Colonic mucosa (tissue), 4 donors: ENCODE measurements around the gene TRPM3. TPM values are rescaled to one million over a fixed set of nuclear protein-coding genes. Genes with fewer than 3 reads are reported as not detected.

Source experiments
- DNase-seq: peaks from one replicate; pipeline ENCODE4 v3.0.0-alpha.2; 2020
- H3K27ac ChIP-seq: fragments of 200-600 bp; one replicate; pipeline ENCODE4 v1.8.0; 2021
- H3K27me3 ChIP-seq: fragments of 200-600 bp; one replicate; pipeline ENCODE4 v1.8.0; 2021
- H3K36me3 ChIP-seq: fragments of 200-600 bp; one replicate; pipeline ENCODE4 v1.8.0; 2021
- H3K4me1 ChIP-seq: fragments of 200-600 bp; one replicate; pipeline ENCODE4 v1.8.0; 2021; ENCODE audit warnings: mild to moderate bottlenecking
- H3K4me3 ChIP-seq: fragments of 200-600 bp; one replicate; pipeline ENCODE4 v1.8.0; 2021
- H3K9ac ChIP-seq, 2 donors: one replicate each; pipeline ENCODE4 v1.7.0; 2013; ENCODE audit warnings: control low read depth in 2 of 2, low read depth in 2 of 2, low read length in 2 of 2
- H3K9me3 ChIP-seq: fragments of 200-600 bp; one replicate; pipeline ENCODE4 v1.8.0; 2021
- CTCF ChIP-seq: fragments of 200-600 bp; IDR thresholded peaks from one replicate; pipeline ENCODE4 v1.8.0; 2022; ENCODE audit warnings: antibody characterized with exemption, mild to moderate bottlenecking
- intact Hi-C: fragments of 100-400 bp; cut with DNase I; formaldehyde crosslinking; loops from one replicate; pipeline ENCODE4 v1.14.1; 2022
- total RNA-seq, 2 donors: library from RNA; stranded (reverse); fragmentation: NEBNext Ultra II Directional in 1 of 2; extraction: Animal tissue kit (Norgen Biotek cat#: 25700) in 1 of 2; gene quantifications; one replicate each; pipeline ENCODE4 v1.2.1, GENCODE V29; 2021
- donor health status: healthy.
- donor health status: DM: no; HTN: no; CAD: no.
- donor health status: DM: no; HTN: no; CAD: no.

The TRPM3 gene
- total RNA-seq, 2 donors from 2014 or later, result 0.32 to 0.35 TPM

GRCh38 chr9:70561111-70561510, 560.3 kb downstream of the TRPM3 start:
- no peaks in the 10 kb centered on the region for H3K4me1 ChIP-seq
- H3K27ac ChIP-seq, result no peak overlapping the region
- no peaks in the 10 kb centered on the region for H3K27me3 ChIP-seq
- intact Hi-C loops, result no loop called here
- no peaks in the 10 kb centered on the region for H3K9me3 ChIP-seq
- H3K36me3 ChIP-seq, result no peaks in the 10 kb centered on the region
- H3K4me3 ChIP-seq, result no peak overlapping the region
- no peak overlapping the region for H3K9ac ChIP-seq
- no peak for TF ChIP-seq CTCF
- no peak for DNase-seq

- Histone ChIP-seq H3K36me3 (no peaks in the 10 kb centered on the region), H3K9ac (no peak overlapping the region), H3K4me3 (no peak overlapping the region), H3K4me1 (no peaks in the 10 kb centered on the region), H3K27me3 (no peaks in the 10 kb centered on the region), H3K9me3 (no peaks in the 10 kb centered on the region), H3K27ac (no peak overlapping the region)
- no peak for TF ChIP-seq CTCF
- no peak for DNase-seq
- intact Hi-C loops, result no loop called here
Observed at GRCh38 chr9:70559102-70559501, 562.3 kb downstream of the TRPM3 start.

GRCh38 chr9:70557661-70558369, 563.6 kb downstream of the TRPM3 start:
- no peak for TF ChIP-seq CTCF
- Histone ChIP-seq H3K27me3 (no peaks in the 10 kb centered on the region), H3K9ac (no peak overlapping the region), H3K27ac (no peak overlapping the region), H3K4me3 (no peak overlapping the region), H3K36me3 (no peaks in the 10 kb centered on the region), H3K4me1 (no peaks in the 10 kb centered on the region), H3K9me3 (no peaks in the 10 kb centered on the region)
- no peak for DNase-seq
- intact Hi-C loops, result no loop called here

- Histone ChIP-seq H3K9me3 (no peaks in the 10 kb centered on the region), H3K9ac (no peak overlapping the region), H3K36me3 (no peaks in the 10 kb centered on the region), H3K4me3 (no peak overlapping the region), H3K4me1 (no peaks in the 10 kb centered on the region), H3K27me3 (no peaks in the 10 kb centered on the region), H3K27ac (no peak overlapping the region)
- DNase-seq, result no peak
- TF ChIP-seq CTCF, result no peak
- intact Hi-C loops, result no loop called here
Observed at GRCh38 chr9:70556771-70557170, 564.6 kb downstream of the TRPM3 start.

- no peaks in the 10 kb centered on the region for H3K27me3 ChIP-seq
- no peaks in the 10 kb centered on the region for H3K36me3 ChIP-seq
- no peak overlapping the region for H3K27ac ChIP-seq
- H3K9ac ChIP-seq, result no peak overlapping the region
- no peaks in the 10 kb centered on the region for H3K9me3 ChIP-seq
- no peaks in the 10 kb centered on the region for H3K4me1 ChIP-seq
- intact Hi-C loops, result no loop called here
- TF ChIP-seq CTCF, result no peak
- no peak overlapping the region for H3K4me3 ChIP-seq
- DNase-seq, result no peak
Observed at GRCh38 chr9:70554881-70555280, 566.5 kb downstream of the TRPM3 start.
